ENCODE measurements around the gene ZNF398.

ZNF398 gene

DNA sequence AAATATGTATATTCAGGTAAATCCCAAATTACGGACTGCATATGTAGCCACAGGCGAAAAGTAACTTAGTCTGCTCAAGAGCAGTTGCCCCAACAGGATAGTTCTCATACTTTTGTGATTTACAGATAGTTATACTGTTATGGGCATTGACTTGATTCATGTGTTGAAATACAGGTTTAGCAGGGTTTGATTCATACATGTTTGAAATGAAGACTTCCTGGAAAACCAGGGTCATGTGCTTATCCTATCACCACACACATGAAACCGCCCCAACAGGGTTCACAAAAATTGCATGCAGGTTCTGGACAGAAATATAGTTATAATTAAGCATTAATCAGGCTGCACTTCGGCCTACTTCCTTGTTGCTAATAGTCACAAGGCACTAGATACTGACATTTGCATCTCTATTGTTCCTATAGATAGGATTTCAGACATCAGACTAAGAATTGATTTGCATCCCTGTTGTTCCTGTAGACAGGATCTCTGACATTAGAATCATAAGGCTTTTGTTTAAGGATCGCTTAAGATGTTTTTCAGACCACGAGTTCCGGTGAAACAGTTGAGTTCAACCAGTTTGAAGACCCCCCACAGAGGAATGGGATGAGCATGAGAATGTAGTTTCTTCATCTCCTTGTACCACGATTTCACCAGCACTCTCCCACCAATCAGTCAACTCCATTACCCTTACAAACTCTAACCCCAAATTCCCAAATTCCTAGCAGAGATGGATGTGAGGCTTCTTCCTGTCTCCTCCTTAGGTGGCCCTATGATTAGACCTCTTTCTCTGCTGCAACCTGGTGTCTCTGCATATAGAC, 2.0 kb upstream of the ZNF398 start:
- TF ChIP-seq, protein P1, sequence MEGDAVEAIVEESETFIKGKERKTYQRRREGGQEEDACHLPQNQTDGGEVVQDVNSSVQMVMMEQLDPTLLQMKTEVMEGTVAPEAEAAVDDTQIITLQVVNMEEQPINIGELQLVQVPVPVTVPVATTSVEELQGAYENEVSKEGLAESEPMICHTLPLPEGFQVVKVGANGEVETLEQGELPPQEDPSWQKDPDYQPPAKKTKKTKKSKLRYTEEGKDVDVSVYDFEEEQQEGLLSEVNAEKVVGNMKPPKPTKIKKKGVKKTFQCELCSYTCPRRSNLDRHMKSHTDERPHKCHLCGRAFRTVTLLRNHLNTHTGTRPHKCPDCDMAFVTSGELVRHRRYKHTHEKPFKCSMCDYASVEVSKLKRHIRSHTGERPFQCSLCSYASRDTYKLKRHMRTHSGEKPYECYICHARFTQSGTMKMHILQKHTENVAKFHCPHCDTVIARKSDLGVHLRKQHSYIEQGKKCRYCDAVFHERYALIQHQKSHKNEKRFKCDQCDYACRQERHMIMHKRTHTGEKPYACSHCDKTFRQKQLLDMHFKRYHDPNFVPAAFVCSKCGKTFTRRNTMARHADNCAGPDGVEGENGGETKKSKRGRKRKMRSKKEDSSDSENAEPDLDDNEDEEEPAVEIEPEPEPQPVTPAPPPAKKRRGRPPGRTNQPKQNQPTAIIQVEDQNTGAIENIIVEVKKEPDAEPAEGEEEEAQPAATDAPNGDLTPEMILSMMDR (IDR thresholded peaks at IDR 0.05; ENCODE audit: control extremely low read depth, extremely low read depth, low read depth, missing control alignments): no peak
- no peak for DNase-seq (ENCODE audit: extremely low spot score)
- ChIA-PET CTCF (interaction anchor here (1.1 to 7.0 kb wide), 5 partner anchors 10 to 73 kb away, joined by 3 to 63 read pairs (median 7); partner anchors contain the start of genes ZNF282 and ZNF425), POLR2A (no interaction called here)

DNA sequence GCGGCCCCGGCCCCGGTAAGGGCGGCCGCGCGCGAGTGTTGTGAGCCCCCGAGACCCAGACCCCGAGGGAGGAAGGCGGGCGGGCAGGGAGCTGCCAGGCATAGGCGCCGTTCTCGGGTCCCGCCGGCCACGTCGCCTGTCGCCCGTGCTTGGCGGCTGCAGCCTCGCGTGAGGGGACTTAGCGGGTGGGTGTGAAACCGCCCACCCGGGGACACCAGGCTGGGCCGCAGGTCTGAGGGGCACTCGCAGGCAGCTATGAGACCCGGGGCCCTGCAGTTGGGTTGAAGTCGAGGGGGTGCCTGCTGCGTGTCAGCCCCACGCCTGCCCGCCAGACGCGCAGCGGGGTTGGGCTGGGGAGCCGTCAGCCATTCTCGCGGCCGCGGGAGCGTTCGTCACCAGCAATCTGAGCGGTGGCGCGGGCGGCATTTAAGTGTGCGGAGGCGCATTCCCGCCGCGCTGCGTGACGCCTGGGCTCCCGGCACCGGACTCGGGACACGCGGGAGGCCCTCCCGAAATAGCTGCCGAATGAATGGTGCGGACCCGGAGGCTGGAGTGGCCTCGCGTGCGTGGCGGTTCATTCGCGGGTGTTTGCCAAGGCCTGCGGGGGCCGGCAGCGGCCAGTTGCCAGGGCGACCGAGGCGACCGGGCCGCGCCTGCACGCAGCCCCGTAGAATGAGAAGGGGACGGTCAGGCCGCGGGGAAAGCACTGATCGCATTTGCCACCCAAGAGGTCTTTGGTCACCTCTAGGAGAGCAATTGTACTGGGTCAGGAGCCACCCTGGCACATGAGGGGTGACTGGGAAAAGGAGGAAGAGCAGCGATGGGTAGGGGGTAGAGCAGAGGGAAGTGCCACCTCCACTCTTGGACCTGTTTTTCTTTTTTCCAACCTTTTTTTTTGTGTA, 750 bp downstream of the ZNF398 start:
- ChIA-PET POLR2A (interaction anchor here (0.8 kb wide), 1 partner anchor 23 kb away, joined by 4 read pairs; no protein-coding TSS in a partner anchor), CTCF (interaction anchor here (0.6 to 7.0 kb wide), 28 partner anchors 9 to 355 kb away, joined by 3 to 63 read pairs (median 4); partner anchors contain the start of genes ZNF282, ZNF425 and ZNF783)

DNA sequence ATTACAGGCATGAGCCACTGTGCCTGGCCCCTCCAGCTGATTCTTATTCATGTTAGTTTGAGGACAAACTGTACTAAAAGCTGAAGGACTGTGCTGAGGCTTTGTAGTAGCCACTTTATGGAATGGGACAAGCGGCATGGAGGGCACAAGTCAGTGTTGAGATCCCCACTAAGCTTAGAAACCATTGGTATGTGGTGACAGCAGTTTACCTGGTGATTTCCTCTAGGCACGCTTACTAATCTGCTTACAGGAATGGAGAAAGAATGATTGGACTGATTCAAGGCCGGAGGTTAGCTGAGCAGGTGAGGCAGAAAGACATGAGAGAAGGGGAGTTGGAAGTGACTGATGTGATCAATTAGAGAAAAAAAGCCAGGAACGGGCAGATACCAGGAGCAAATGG, 3.7 kb downstream of the ZNF398 start:
- DNase-seq (ENCODE audit: extremely low spot score): no peak
- POLR2A ChIA-PET: no interaction called here
- TF ChIP-seq, protein P1 (IDR thresholded peaks at IDR 0.05; ENCODE audit: control extremely low read depth, extremely low read depth, low read depth, missing control alignments): no peak
- CTCF ChIA-PET: interaction anchor here (0.7 to 7.0 kb wide), 5 partner anchors 12 to 44 kb away, joined by 3 to 63 read pairs (median 4); partner anchors contain the start of genes ZNF282 and ZNF425

More for the DNA sequence above, 750 bp downstream of the ZNF398 start:
- TF ChIP-seq, protein P1 (IDR thresholded peaks at IDR 0.05; ENCODE audit: control extremely low read depth, extremely low read depth, low read depth, missing control alignments): no peak
- DNase-seq (ENCODE audit: extremely low spot score): peak; percentile 70

DNA sequence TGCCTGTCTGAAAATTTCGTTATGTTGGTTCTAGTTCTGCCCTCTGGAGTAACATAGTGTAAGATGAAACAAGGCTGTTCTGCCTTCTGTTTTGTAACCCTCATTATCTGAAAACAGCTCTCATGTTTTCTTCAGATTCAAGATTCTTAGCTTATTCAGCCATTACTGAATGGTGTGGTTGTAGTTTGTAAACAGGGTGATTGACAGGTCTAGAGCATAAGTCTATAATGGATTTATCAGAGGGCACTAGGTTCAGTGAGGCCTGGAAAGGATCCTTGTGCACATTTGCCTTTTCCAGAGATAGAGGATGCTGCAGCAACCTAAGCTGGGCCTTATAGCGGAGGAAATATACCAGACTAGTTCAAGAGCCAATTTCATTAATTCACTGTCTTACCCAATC, 6.1 kb downstream of the ZNF398 start:
- TF ChIP-seq, protein P1 (IDR thresholded peaks at IDR 0.05; ENCODE audit: control extremely low read depth, extremely low read depth, low read depth, missing control alignments): no peak
- ChIA-PET CTCF (interaction anchor here (1.0 to 1.7 kb wide), 5 partner anchors 9 to 148 kb away, joined by 3 to 6 read pairs (median 3); partner anchors contain the start of gene ZNF783), POLR2A (no interaction called here)
- no peak for DNase-seq (ENCODE audit: extremely low spot score)

DNA sequence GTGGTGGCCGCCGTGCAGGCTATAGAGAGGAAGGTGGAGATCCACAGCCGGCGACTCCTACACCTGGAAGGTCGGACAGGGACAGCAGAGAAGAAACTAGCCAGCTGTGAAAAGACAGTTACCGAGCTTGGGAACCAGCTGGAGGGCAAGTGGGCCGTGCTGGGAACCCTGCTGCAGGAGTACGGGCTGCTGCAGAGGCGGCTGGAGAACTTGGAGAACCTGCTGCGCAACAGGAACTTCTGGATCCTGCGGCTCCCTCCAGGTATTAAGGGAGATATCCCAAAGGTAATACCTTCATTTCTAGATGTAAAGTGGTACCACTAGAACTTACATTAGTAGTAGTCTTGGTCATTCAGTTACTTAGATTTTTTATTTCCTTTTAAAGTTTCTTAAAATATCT, 6.8 kb downstream of the ZNF398 start:
- ChIA-PET CTCF (no interaction called here), POLR2A (no interaction called here)
- DNase-seq (ENCODE audit: extremely low spot score): no peak
- TF ChIP-seq, protein P1 (IDR thresholded peaks at IDR 0.05; ENCODE audit: control extremely low read depth, extremely low read depth, low read depth, missing control alignments): no peak

DNA sequence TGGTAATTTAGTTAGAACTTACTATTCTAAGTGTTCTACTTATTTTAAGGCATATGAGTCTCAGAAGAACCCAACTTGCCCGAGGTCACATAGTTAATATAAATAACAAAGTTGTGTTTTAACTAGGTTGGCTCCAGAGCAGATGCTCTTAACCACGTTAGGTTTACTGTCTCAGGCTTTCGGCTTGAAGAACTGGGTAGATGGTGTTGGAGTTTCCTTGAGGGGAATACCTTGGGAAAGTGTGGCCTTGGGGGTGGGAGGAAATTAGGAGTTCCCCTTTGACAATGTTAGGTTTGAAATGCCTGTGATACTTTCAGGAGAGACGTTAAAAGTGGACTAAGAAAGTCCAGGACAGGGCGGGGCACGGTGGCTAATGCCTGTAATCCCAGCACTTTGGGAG, 9.6 kb downstream of the ZNF398 start:
- ChIA-PET POLR2A (no interaction called here), CTCF (interaction anchor here (1.9 kb wide), 1 partner anchor 8 kb away, joined by 5 read pairs; no protein-coding TSS in a partner anchor)
- no peak for DNase-seq (ENCODE audit: extremely low spot score)
- TF ChIP-seq, protein P1 (IDR thresholded peaks at IDR 0.05; ENCODE audit: control extremely low read depth, extremely low read depth, low read depth, missing control alignments): no peak

Measured in GM10248 (cell line).